Smooth muscle cell (in vitro differentiated cells): ENCODE data around the gene STYXL1. TPM values are rescaled to one million over a fixed set of nuclear protein-coding genes. Genes with fewer than 3 reads are reported as not detected.
A peak's percentile ranks its signal among the peaks of the same experiment; 100 is the strongest.

ENCODE experiments used
- DNase-seq: peaks from one replicate; lab custom pipeline; 2025; ENCODE audit not compliant: unreplicated experiment; lab: John Stamatoyannopoulos, UW
- H2AFZ ChIP-seq: fragments of 200-600 bp; sonication (generic); 2 replicates; pipeline ENCODE4 v1.6.0; 2016; ENCODE audit warnings: antibody characterized with exemption, low read depth, mild to moderate bottlenecking
- H3F3A ChIP-seq: fragments of 200-600 bp; sonication (generic); 2 replicates; pipeline ENCODE4 v1.6.0; 2017; ENCODE audit warnings: antibody characterized with exemption, low read depth
- H3K27ac ChIP-seq: fragments of 200-600 bp; sonication (generic); 2 replicates; pipeline ENCODE4 v1.5.1; 2016; ENCODE audit warnings: low read depth, mild to moderate bottlenecking
- H3K27me3 ChIP-seq: fragments of 200-600 bp; sonication (generic); 2 replicates; pipeline ENCODE4 v1.6.1; 2016; ENCODE audit warnings: low read depth, mild to moderate bottlenecking
- H3K36me3 ChIP-seq: fragments of 200-600 bp; sonication (generic); 2 replicates; pipeline ENCODE4 v1.5.1; 2016; ENCODE audit warnings: low read depth
- H3K4me1 ChIP-seq: fragments of 200-600 bp; sonication (generic); 2 replicates; pipeline ENCODE4 v1.5.1; 2016; ENCODE audit warnings: low read depth
- H3K4me2 ChIP-seq: fragments of 200-600 bp; sonication (generic); 2 replicates; pipeline ENCODE4 v1.6.0; 2016; ENCODE audit warnings: mild to moderate bottlenecking
- H3K4me3 ChIP-seq: fragments of 200-600 bp; sonication (generic); 2 replicates; pipeline ENCODE4 v1.5.1; 2016; ENCODE audit warnings: mild to moderate bottlenecking
- H3K79me2 ChIP-seq: fragments of 200-600 bp; sonication (generic); 2 replicates; pipeline ENCODE4 v1.6.0; 2016; ENCODE audit warnings: low read depth, mild to moderate bottlenecking
- H3K9ac ChIP-seq: fragments of 200-600 bp; sonication (generic); 2 replicates; pipeline ENCODE4 v1.6.0; 2016; ENCODE audit warnings: low read depth
- H3K9me3 ChIP-seq: fragments of 200-600 bp; sonication (generic); replicated peaks from 2 replicates; pipeline ENCODE4 v1.5.1; 2016; ENCODE audit warnings: low read depth
- H4K20me1 ChIP-seq: fragments of 200-600 bp; sonication (generic); 2 replicates; pipeline ENCODE4 v1.6.0; 2016; ENCODE audit warnings: low read depth
- CTCF ChIP-seq: fragments of 200-600 bp; sonication (generic); IDR thresholded peaks from 2 replicates; pipeline ENCODE4 v1.5.1; 2017; ENCODE audit warnings: borderline replicate concordance, mild to moderate bottlenecking, antibody characterized with exemption; ENCODE audit not compliant: insufficient read depth, poor library complexity, severe bottlenecking
- WGBS: methylation state at CpG from one replicate; pipeline ENCODE4 v1.1.7; 2016; ENCODE audit warnings: low lambda C conversion rate; 5-methylcytosine and 5-hydroxymethylcytosine counted together
- polyA plus RNA-seq: library from polyadenylated mRNA; unstranded; fragments of >200 nt; fragmentation: Nextera tagmentation; extraction: Ambion mirVana; gene quantifications from 2 replicates; pipeline ENCODE4 v1.2.1, GENCODE V29; 2016
- small RNA-seq: library from RNA; depleted of rRNA; stranded (forward); fragments of <200 nt; gene quantifications from one replicate; pipeline ENCODE3, GENCODE V24; 2014
- total RNA-seq: library from RNA; depleted of rRNA; stranded (reverse); fragments of >200 nt; gene quantifications from 2 replicates; pipeline ENCODE4 v1.2.3, GENCODE V29; 2014

The STYXL1 gene
- total and polyA plus RNA-seq, 2 experiments from 2014 or later: 75.6 to 84.0 TPM

GRCh38 chr7:75950111-75950681 is 97.6 kb downstream of the STYXL1 start:
- no peak overlapping the region for H2AFZ ChIP-seq
- H3K79me2 ChIP-seq: peaks cover 8% of the 10 kb centered on the region

GRCh38 chr7:75948179-75948578 is 99.6 kb downstream of the STYXL1 start:
- no peak overlapping the region for H3K4me3 ChIP-seq
- H3K9ac ChIP-seq: no peak overlapping the region
- H3K9me3 ChIP-seq: no peaks in the 10 kb centered on the region
- TF ChIP-seq CTCF: no peak
- 95% methylated on average over 9 of the region's 9 CpGs for WGBS
- H3K4me1 ChIP-seq: no peaks in the 10 kb centered on the region
- no peak overlapping the region for H3K4me2 ChIP-seq
- DNase-seq: no peak
- H3K27me3 ChIP-seq: no peaks in the 10 kb centered on the region
- no peaks in the 10 kb centered on the region for H3K36me3 ChIP-seq
- H3F3A ChIP-seq: peaks cover 3% of the 10 kb centered on the region
- H2AFZ ChIP-seq: no peak overlapping the region
- H3K79me2 ChIP-seq: peaks cover 8% of the 10 kb centered on the region
- H3K27ac ChIP-seq: no peak overlapping the region
- peaks cover 19% of the 10 kb centered on the region for H4K20me1 ChIP-seq

More at GRCh38 chr7:75950111-75950681, 97.6 kb downstream of the STYXL1 start:
- Histone ChIP-seq H3K4me2 (no peak overlapping the region), H3K27ac (peak overlapping the region; percentile 29), H3K36me3 (no peaks in the 10 kb centered on the region), H3K4me3 (no peak overlapping the region), H3F3A (no peaks in the 10 kb centered on the region), H3K9me3 (no peaks in the 10 kb centered on the region), H3K27me3 (no peaks in the 10 kb centered on the region), H3K9ac (no peak overlapping the region), H3K4me1 (no peaks in the 10 kb centered on the region), H4K20me1 (peaks cover 19% of the 10 kb centered on the region)
- no peak for DNase-seq
- no peak for TF ChIP-seq CTCF
- 93% methylated on average over 15 of the region's 15 CpGs for WGBS

Small RNA genes lying within 50 kb of the gene (small RNA-seq; reads per million reads assigned to genes)
- not detected for gene RNU6-863P

Other genes starting within 250 kb of the STYXL1 start
- gene CCL24, start 234.2 kb downstream of the STYXL1 start, total RNA-seq: not detected in 2 replicates
- gene CCL24, start 234.2 kb downstream of the STYXL1 start, polyA plus RNA-seq: not detected in 2 replicates
- 36.6 and 43.9 TPM in 2 replicates for gene RHBDD2, start 169.0 kb downstream of the STYXL1 start, total RNA-seq
- gene RHBDD2, start 169.0 kb downstream of the STYXL1 start, polyA plus RNA-seq: 97.6 and 105 TPM in 2 replicates
- gene POR, start 132.8 kb downstream of the STYXL1 start, total RNA-seq: 28.3 and 46.7 TPM in 2 replicates
- gene POR, start 132.8 kb downstream of the STYXL1 start, polyA plus RNA-seq: 52.7 and 63.4 TPM in 2 replicates
- 20.3 and 42.9 TPM in 2 replicates for gene TMEM120A, start 53.4 kb downstream of the STYXL1 start, total RNA-seq
- gene TMEM120A, start 53.4 kb downstream of the STYXL1 start, polyA plus RNA-seq: 37.2 and 45.5 TPM in 2 replicates
- gene MDH2, start 106 bp upstream of the STYXL1 start, total RNA-seq: 57.0 and 58.1 TPM in 2 replicates
- 216 and 221 TPM in 2 replicates for gene MDH2, start 106 bp upstream of the STYXL1 start, polyA plus RNA-seq
- 2.7 and 3.6 TPM in 2 replicates for gene SRRM3, start 153.9 kb upstream of the STYXL1 start, total RNA-seq
- gene SRRM3, start 153.9 kb upstream of the STYXL1 start, polyA plus RNA-seq: 10.9 and 12.5 TPM in 2 replicates